HG03175 (cell line): ENCODE results near the gene POU5F1.
"Not testable (repeated sequence)": the region's sequence is repeated elsewhere in the genome, so short reads cannot be mapped to it uniquely, and the experiment has no call there.

ENCODE experiments used
- ATAC-seq: cut with Tn5 transposase; IDR thresholded peaks from one replicate; pipeline ENCODE4 v1.9.1; 2021; ENCODE audit warnings: mild to moderate bottlenecking, moderate library complexity; ENCODE audit not compliant: unreplicated experiment

Gene POU5F1

DNA sequence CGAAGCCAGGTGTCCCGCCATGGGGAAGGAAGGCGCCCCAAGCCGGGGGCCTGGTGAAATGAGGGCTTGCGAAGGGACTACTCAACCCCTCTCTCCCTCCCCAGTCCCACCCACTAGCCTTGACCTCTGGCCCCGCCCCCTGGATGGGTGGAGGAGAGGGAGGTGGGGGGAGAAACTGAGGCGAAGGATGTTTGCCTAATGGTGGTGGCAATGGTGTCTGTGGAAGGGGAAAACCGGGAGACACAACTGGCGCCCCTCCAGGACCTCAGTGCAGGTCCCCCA lies at the start of gene POU5F1:
Gene POU5F1, minus strand, starts transcription at position 83 of the 282 bp plus-strand sequence. Its CDS starts 62 bp downstream, at position 21.
- no peak for ATAC-seq

DNA sequence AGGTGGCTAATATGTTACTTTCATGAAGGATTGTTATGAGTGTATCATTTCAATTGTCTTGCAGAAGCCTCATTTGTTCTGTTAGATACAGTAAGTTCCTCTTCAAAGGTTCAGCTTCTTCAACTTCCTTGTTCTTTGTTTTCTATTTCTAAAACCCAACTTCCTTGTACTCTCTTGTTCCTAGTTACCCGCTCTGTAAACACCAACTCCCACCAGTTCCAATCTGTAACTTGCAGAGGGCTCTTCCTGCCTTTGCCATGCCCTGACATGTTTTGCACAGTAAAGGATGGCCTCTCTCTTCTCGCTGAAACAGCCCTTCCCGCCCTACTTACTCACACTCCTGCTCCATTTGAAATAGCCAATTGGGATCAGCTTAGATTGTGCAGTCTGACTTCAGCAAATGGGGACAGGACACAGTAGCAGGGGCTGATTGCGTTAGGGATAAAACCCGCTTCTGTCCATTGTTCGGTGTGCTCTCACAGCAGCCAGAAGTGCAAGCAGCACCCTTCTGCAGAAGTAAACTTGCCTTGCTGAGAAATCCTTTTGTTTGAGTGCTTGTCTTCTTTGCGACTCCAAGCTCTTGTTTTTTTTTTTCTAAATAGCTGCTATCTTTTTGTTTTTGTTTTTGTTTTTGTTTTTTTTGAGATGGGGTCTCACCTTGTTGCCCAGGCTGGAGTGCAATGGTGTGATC lies 45.9 kb upstream of the POU5F1 start:
- no peak for ATAC-seq

DNA sequence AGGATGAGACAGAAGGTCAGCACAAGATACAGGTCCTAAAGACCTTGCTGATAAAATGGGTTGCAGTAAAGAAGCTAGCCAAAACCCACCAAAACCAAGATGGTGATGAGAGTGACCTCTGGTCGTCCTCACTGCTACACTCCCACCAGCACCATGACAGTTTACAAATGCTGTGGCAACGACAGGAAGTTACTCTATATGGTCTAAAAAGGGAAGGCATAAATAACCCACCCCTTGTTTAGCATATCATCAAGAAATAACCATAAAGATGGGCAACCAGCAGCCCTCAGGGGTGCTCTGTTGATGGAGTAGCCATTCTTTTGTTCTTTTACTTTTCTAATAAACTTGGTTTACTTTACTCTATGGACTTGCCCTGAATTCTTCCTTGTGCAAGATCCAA lies 44.7 kb upstream of the POU5F1 start:
- ATAC-seq = not testable (repeated sequence)

DNA sequence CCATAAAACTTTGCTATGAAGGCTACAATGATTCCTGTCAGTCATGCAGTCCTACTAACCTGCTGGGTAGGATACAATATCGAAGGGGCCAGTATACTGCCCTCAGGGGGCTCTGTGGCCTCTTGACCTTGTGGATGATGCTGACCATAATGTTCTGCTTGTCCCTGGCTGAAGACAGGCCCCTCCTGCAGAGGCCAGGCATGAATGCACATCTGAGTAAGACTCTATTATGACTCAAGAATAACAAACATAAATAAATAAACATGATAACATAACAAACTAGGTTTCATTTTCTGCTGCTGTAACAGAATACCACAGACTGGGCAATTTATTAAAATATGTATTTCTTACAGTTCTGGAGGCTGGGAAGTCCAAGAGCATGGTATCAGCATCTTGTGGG lies 44.0 kb upstream of the POU5F1 start:
- ATAC-seq = no peak

DNA sequence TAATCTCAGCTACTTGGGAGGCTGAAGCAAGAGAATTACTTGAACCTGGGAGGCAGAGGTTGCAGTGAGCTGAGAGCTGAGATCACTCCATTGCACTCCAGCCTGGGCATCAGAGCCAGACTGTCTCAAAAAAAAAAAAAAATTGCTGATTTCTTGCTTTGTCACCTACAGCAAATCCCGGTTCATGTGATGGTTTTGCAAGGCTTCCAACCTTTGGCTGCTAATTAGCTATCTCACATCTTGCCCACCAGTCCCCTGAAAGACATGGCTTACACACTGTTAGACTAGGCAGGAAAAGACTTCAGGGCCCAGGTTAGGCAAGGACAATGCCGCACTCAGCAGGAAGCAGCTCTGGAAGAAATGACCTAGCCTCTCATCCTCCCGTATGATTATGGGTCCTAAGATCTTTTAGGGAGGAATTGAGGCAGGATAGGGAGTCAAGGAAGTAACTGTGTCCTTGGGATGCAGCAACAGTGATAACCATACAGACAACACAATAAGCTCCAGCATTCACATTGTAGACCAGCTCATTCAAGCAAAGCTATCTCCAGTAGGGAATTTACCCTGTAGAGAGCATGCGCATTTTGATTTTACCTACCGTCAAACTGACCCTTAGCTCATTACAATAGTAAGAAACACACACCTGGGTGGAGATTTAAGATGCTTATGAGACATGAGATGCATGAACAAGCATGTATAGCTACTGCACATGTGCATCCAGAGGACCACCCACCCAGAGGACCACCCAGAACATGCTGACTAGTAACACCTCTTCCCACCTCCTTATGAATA lies 40.5 kb upstream of the POU5F1 start:
- no peak for ATAC-seq

- ATAC-seq = no peak
Measured at GRCh38 chr6:31210123-31210522, 39.6 kb upstream of the POU5F1 start.

DNA sequence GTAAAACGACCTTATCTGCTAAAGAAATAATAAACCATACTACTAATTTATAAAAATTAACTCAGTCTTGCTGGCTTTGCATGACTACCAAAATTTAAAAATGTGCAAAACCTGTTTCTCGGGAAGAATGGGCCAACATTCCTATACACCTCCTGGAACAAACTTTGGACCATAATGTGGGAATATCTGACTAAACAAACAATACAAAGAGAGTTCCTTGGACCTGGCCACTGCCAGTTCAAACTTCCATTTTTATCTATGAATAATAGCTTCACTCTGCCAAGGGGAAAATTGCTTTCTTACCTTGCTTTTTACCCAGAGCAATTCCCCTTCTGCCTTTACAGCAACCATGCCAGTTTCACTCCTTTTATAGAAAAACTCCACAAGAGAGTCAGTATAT lies 38.7 kb upstream of the POU5F1 start:
- no peak for ATAC-seq

DNA sequence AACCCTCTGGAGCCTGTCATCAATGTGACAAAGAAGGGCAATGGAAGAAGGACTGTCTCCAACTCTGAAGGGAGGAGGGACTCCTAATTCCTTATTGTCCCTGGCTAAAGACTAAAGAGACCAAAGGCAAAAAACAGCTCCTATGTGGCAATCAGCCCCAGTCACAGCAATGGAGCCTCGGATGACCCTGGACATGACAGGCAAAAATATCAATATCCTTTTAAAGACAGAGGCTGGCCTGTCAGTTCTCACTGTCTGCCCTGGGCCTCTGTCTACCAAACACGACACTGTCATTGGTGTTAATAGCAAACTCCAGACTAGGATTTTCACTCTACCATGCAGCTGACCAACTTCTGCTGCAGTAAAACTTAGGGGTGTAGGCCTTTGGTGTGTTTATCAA lies 38.0 kb upstream of the POU5F1 start:
- no peak for ATAC-seq

GRCh38 chr6:31205638-31206037 lies 35.2 kb upstream of the POU5F1 start:
- ATAC-seq = no peak

GRCh38 chr6:31204751-31205145 lies 34.3 kb upstream of the POU5F1 start:
- no peak for ATAC-seq

DNA sequence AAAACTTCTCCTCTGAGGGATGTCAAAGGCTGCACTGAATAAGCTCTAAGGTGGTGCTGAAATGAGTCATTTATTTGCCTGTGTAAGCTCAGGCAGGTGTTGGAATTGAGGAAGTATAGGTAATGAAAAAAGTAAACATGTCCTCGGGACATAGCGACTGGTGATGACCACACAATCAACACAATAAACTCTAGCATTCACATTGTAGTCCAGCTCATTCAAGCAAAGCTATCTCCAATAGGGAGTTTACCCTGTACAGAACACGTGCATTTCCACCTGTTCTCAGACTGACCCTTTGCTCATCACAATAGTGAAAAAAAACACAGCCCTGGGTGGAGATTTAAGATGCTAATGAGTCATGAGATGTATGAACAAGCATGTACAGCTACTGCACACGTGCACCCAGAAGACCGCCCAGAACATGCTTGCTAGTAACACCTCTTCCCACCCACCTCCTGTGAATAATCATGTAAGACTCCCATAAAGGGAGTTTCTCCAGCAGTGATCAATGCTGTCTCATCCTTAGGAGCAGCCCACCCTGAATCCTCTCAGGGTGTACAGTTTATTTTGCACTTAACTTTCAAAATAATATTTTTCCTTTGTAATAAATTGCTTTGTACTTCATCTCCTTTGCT lies 33.0 kb upstream of the POU5F1 start:
- ATAC-seq = peak; percentile 68

- no peak for ATAC-seq
Measured at GRCh38 chr6:31202259-31203166, 32.0 kb upstream of the POU5F1 start.

GRCh38 chr6:31199105-31199452 lies 28.6 kb upstream of the POU5F1 start:
- not testable (repeated sequence) for ATAC-seq

- ATAC-seq = peak; percentile 78
Measured at GRCh38 chr6:31197559-31198305, 27.2 kb upstream of the POU5F1 start.

- ATAC-seq = not testable (repeated sequence)
Measured at GRCh38 chr6:31196251-31197022, 26.0 kb upstream of the POU5F1 start.

DNA sequence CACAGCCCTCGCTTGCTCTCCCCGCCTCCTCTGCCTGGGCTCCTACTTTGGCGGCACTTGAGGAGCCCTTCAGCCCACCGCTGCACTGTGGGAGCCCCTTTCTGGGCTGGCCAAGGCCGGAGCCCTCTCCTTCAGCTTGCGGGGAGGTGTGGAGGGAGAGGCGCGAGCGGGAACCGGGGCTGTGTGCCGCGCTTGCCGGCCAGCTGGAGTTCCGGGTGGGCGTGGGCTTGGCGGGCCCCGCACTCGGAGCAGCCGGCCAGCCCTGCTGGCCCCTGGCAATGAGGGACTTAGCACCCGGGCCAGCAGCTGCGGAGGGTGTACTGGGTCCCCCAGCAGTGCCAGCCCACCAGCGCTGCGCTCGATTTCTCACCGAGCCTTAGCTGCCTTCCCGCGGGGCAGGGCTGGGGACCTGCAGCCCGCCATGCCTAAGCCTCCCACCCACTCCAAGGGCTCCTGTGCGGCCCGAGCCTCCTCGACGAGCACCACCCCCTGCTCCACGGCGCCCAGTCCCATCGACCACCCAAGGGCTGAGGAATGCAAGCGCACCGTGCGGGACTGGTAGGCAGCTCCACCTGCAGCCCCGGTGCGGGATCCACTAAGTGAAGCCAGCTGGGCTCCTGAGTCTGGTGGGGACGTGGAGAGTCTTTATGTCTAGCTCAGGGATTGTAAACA lies 25.0 kb upstream of the POU5F1 start:
- not testable (repeated sequence) for ATAC-seq

- ATAC-seq = no peak
Measured at GRCh38 chr6:31194061-31194834, 23.8 kb upstream of the POU5F1 start.

- no peak for ATAC-seq
Measured at GRCh38 chr6:31193206-31193605, 22.7 kb upstream of the POU5F1 start.
